GM12878 (cell line): Measurements from ENCODE around the gene ABCC3. TPM values are rescaled to one million over a fixed set of nuclear protein-coding genes. Genes with fewer than 3 reads are reported as not detected.

Experiments used
- ATAC-seq: fragments of 200-7000 bp; cut with Tn5 transposase; 3 replicates; pipeline ENCODE4 v1.9.1; 2020; ENCODE audit warnings: mild to moderate bottlenecking, moderate library complexity
- BruUV-seq: library from RNA; stranded (reverse); fragments of 400-500 nt; replicated peaks from 2 replicates; lab custom pipeline; 2021; lab: Mats Ljungman, UMichigan
- CTCF ChIA-PET: fragments of 300-600 bp; sonication (Branson Sonifier 250); formaldehyde crosslinking; extraction: SDS; loops from one replicate; lab custom pipeline; 2021; ENCODE audit warnings: inconsistent platforms; lab: Yijun Ruan, JAX
- POLR2A ChIA-PET: fragments of 350-600 bp; formaldehyde crosslinking; extraction: SDS; loops from one replicate; lab custom pipeline; 2021; ENCODE audit warnings: inconsistent platforms; lab: Charles Lee
- RAD21 ChIA-PET: fragments of 300-600 bp; sonication (Branson Sonifier 250); formaldehyde crosslinking; loops from one replicate; lab custom pipeline; 2023; ENCODE audit warnings: antibody characterized with exemption; ENCODE audit not compliant: unreplicated experiment; lab: Charles Lee
- SMC1A ChIA-PET: fragments of 300-600 bp; sonication (Branson Sonifier 250); formaldehyde crosslinking; loops from one replicate; lab custom pipeline; 2023; ENCODE audit not compliant: unreplicated experiment, uncharacterized antibody; lab: Charles Lee
- DNase-seq: peaks from one replicate; pipeline ENCODE4 v3.0.0-alpha.2; 2011; ENCODE audit warnings: low read depth, low spot score
- FAIRE-seq: peaks from 3 replicates; lab custom pipeline; 2011; peaks lifted over from hg19 to GRCh38; lab: Jason Lieb, UNC
- H2AFZ ChIP-seq: 2 replicates; pipeline ENCODE4 v1.6.0; 2011; ENCODE audit warnings: low read depth, low read length, control low read depth; ENCODE audit not compliant: control insufficient read depth
- H3K27ac ChIP-seq: 2 replicates; pipeline ENCODE4 v1.5.1; 2011; ENCODE audit warnings: control low read depth; ENCODE audit not compliant: control insufficient read depth, insufficient read depth
- H3K27me3 ChIP-seq, 2 experiments: replicated peaks in 1 of 2; 2 replicates each; pipeline versions ENCODE4 v1.6.0 to v1.6.1; 2011; ENCODE audit warnings: low read length in 1 of 2; ENCODE audit not compliant: control insufficient read depth in 2 of 2, insufficient read depth in 2 of 2
- H3K36me3 ChIP-seq, 2 experiments: 2 replicates each; pipeline ENCODE4 v1.5.1; 2011; ENCODE audit warnings: low read length in 1 of 2; ENCODE audit not compliant: control insufficient read depth in 2 of 2, insufficient read depth in 2 of 2
- H3K4me1 ChIP-seq: 2 replicates; pipeline ENCODE4 v1.6.1; 2011; ENCODE audit warnings: mild to moderate bottlenecking, low read length, moderate library complexity, mixed read lengths; ENCODE audit not compliant: control insufficient read depth, insufficient read depth
- H3K4me2 ChIP-seq: 2 replicates; pipeline ENCODE4 v1.6.0; 2011; ENCODE audit warnings: control low read depth; ENCODE audit not compliant: control insufficient read depth, insufficient read depth
- H3K4me3 ChIP-seq: fragments of 200-600 bp; sonication (generic); 2 replicates; pipeline ENCODE4 v1.5.1; 2016
- H3K79me2 ChIP-seq: 2 replicates; pipeline ENCODE4 v1.6.0; 2011; ENCODE audit warnings: low read length; ENCODE audit not compliant: control insufficient read depth, insufficient read depth
- H3K9ac ChIP-seq: 2 replicates; pipeline ENCODE4 v1.8.0; 2011; ENCODE audit warnings: low read length, control low read depth, mixed read lengths; ENCODE audit not compliant: control insufficient read depth, insufficient read depth
- H3K9me3 ChIP-seq: replicated peaks from 3 replicates; pipeline ENCODE4 v1.5.1; 2011; ENCODE audit warnings: mild to moderate bottlenecking, low read length; ENCODE audit not compliant: control insufficient read depth, insufficient read depth
- H4K20me1 ChIP-seq: 2 replicates; pipeline ENCODE4 v1.6.0; 2011; ENCODE audit not compliant: control insufficient read depth, insufficient read depth
- SP1 ChIP-seq: IDR thresholded peaks from one replicate; pipeline ENCODE4 v1.6.1; 2011; ENCODE audit warnings: low read depth, low read length
- YBX1 ChIP-seq: fragments of 450-650 bp; IDR thresholded peaks from 2 replicates; pipeline ENCODE4 v1.6.1; 2016; ENCODE audit warnings: antibody characterized with exemption
- ZNF622 ChIP-seq: fragments of 450-650 bp; IDR thresholded peaks from 2 replicates; pipeline ENCODE4 v1.6.1; 2017; ENCODE audit warnings: mild to moderate bottlenecking, inconsistent platforms
- WGBS: methylation state at CpG from one replicate; pipeline ENCODE4 v1.1.6; 2016; ENCODE audit warnings: low lambda C conversion rate; ENCODE audit not compliant: insufficient replicate concordance, insufficient coverage; ENCODE audit errors: missing lambda C conversion rate; 5-methylcytosine and 5-hydroxymethylcytosine counted together
- in situ Hi-C: fragments of 300-500 bp; cut with MboI; formaldehyde crosslinking; loops from 9 replicates; pipeline ENCODE4 v1.14.3; 2018; ENCODE audit warnings: mixed read lengths
- intact Hi-C: fragments of 100-400 bp; cut with micrococcal nuclease; formaldehyde crosslinking; loops from one replicate; pipeline ENCODE4 v1.14.2; 2022; ENCODE audit not compliant: unreplicated experiment
- polyA plus RNA-seq, 11 experiments: library from polyadenylated mRNA; depleted of rRNA in 4 of 11; unstranded in 6 of 11; stranded (reverse) in 5 of 11; fragments of >200 nt; fragmentation: Nextera tagmentation in 4 of 11; fragmentation: Illumina TruSeq in 1 of 11; extraction: Ambion mirVana in 4 of 11; extraction: Trizol in 1 of 11; gene quantifications; 1 replicate in 1 of 11; 2 replicates in 10 of 11; pipeline versions ENCODE4 v1.2.1 to v1.2.3, GENCODE V29; 2011 to 2016; ENCODE audit warnings: inconsistent platforms in 2 of 11, missing spikeins in 2 of 11, low read depth in 1 of 11
- total RNA-seq, 4 experiments: library from RNA; depleted of rRNA in 3 of 4; stranded (reverse); fragments of >200 nt in 3 of 4; fragmentation: Illumina TruSeq in 1 of 4; extraction: Trizol in 1 of 4; gene quantifications; 2 replicates each; pipeline versions ENCODE4 v1.2.1 to v1.2.3, GENCODE V29; 2013 to 2021
- TF ChIP-seq, protein P1 (sequence below): fragments of 450-650 bp; IDR thresholded peaks from 2 replicates; pipeline ENCODE4 v1.6.1; 2016; ENCODE audit warnings: mild to moderate bottlenecking, moderate library complexity, borderline replicate concordance

ABCC3 gene
- total and polyA plus RNA-seq, 10 of the 15 experiments (the other 5 are each of a cell fraction or from before 2014, with no cell fraction given): 0.21 to 2.3 (median 0.71) TPM; not detected in 6

DNA sequence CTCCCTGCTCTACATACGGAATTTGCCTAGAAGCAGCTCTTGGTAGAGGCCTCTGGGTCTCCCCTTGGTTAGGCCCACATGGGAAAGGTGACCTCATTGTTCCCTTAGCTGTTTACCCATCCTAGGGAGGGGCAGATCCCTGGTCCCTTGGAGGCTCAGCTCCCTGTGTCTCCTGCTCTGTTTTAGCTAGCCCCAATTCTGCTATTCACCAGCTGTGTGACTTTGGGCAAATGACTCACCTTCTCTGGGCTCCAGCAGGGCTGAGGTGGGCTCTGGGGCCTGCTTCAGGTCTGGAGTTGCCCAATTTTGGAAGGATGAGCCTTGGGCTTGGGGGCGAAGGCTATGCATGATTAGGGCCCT, 3.9 kb downstream of the ABCC3 start:
- no peaks in the 10 kb centered on the region; a peak in 2 of 4 replicates for H3K27me3 ChIP-seq
- no peak for FAIRE-seq
- POLR2A ChIA-PET: interaction anchor here (0.9 kb wide), 1 partner anchor 11 kb away, joined by 3 read pairs; no protein-coding TSS in a partner anchor

More for the DNA sequence above, 3.9 kb downstream of the ABCC3 start:
- WGBS: 15% methylated on average over 2 of the region's 2 CpGs
- Histone ChIP-seq H4K20me1 (no peaks in the 10 kb centered on the region), H3K27ac (no peak overlapping the region), H3K4me3 (no peak overlapping the region), H3K36me3 (no peaks in the 10 kb centered on the region), H3K4me2 (no peak overlapping the region), H3K9ac (no peak overlapping the region), H2AFZ (no peak overlapping the region), H3K4me1 (peaks cover 4% of the 10 kb centered on the region; the same call in 1 of the 2 replicates), H3K79me2 (no peaks in the 10 kb centered on the region; the same call in 1 of the 2 replicates), H3K9me3 (no peaks in the 10 kb centered on the region)
- BruUV-seq: no TSS peak
- no peak for TF ChIP-seq SP1
- no peak for TF ChIP-seq ZNF622
- TF ChIP-seq, protein P1, sequence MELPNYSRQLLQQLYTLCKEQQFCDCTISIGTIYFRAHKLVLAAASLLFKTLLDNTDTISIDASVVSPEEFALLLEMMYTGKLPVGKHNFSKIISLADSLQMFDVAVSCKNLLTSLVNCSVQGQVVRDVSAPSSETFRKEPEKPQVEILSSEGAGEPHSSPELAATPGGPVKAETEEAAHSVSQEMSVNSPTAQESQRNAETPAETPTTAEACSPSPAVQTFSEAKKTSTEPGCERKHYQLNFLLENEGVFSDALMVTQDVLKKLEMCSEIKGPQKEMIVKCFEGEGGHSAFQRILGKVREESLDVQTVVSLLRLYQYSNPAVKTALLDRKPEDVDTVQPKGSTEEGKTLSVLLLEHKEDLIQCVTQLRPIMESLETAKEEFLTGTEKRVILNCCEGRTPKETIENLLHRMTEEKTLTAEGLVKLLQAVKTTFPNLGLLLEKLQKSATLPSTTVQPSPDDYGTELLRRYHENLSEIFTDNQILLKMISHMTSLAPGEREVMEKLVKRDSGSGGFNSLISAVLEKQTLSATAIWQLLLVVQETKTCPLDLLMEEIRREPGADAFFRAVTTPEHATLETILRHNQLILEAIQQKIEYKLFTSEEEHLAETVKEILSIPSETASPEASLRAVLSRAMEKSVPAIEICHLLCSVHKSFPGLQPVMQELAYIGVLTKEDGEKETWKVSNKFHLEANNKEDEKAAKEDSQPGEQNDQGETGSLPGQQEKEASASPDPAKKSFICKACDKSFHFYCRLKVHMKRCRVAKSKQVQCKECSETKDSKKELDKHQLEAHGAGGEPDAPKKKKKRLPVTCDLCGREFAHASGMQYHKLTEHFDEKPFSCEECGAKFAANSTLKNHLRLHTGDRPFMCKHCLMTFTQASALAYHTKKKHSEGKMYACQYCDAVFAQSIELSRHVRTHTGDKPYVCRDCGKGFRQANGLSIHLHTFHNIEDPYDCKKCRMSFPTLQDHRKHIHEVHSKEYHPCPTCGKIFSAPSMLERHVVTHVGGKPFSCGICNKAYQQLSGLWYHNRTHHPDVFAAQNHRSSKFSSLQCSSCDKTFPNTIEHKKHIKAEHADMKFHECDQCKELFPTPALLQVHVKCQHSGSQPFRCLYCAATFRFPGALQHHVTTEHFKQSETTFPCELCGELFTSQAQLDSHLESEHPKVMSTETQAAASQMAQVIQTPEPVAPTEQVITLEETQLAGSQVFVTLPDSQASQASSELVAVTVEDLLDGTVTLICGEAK: no peak
- TF ChIP-seq YBX1: no peak
- ChIA-PET CTCF (interaction anchor here (0.6 to 17.1 kb wide), 5 partner anchors 10 to 64 kb away, joined by 3 to 211 read pairs (median 3); no protein-coding TSS in a partner anchor), RAD21 (interaction anchor here (0.7 kb wide), 1 partner anchor 58 kb away, joined by 3 read pairs; no protein-coding TSS in a partner anchor), SMC1A (interaction anchor here (0.7 to 3.8 kb wide), 2 partner anchors 15 to 57 kb away, joined by 3 to 17 read pairs; no protein-coding TSS in a partner anchor)
- no peak for ATAC-seq
- DNase-seq: no peak
- in situ Hi-C loops (no loop called here), intact Hi-C loops (no loop called here)
